ENCODE measurements around the gene FAM161A. TPM values are rescaled to one million over a fixed set of nuclear protein-coding genes. Genes with fewer than 3 reads are reported as not detected.

Gene FAM161A
- total RNA-seq, 1 experiment from 2014 or later, result 7.3 TPM

DNA sequence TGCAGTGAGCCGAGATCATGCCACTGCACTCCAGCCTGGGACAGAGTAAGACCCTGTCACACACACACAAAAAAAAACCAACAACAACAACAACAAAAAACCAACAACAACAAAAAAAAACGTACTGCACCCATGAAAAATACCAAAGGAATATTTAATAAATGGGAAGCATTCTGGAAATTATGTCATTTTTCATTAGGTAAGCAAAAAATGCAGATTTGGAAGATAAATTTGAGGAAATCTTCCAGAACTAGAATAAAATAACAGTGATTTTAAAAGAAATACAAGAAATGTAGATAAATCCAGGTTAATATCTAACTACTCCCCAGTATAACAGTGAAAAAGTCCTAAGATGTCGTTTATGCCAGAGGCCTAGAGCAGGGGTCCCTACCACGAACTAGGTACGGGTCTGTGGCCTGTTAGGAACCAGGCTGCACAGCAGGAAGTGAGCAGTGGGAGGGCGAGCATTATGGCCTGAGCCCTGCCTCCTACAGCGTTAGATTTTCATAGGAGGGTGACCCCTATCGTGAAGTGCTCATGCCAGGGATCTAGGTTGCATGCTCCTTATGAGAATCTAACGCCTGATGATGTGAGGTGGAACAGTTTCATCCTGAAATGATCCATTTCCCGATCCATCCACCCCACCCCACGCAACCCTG lies 21.5 kb downstream of the FAM161A start:
- ATAC-seq, result no peak
- no peaks in the 10 kb centered on the region for H3K4me1 ChIP-seq (ENCODE audit: control insufficient read depth in 1 of 2, insufficient read depth in 2 of 2, low read length in 2 of 2)
- no peak overlapping the region for H3K4me2 ChIP-seq (ENCODE audit: low read length)
- TF ChIP-seq SRF (IDR thresholded peaks at IDR 0.05; ENCODE audit: low read depth), result no peak
- no peak for TF ChIP-seq SIN3A (IDR thresholded peaks at IDR 0.05; ENCODE audit: low read depth)
- TF ChIP-seq, protein P1, sequence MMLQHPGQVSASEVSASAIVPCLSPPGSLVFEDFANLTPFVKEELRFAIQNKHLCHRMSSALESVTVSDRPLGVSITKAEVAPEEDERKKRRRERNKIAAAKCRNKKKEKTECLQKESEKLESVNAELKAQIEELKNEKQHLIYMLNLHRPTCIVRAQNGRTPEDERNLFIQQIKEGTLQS (IDR thresholded peaks at IDR 0.05), result no peak
- TF ChIP-seq POLR2A (IDR thresholded peaks at IDR 0.05; ENCODE audit: borderline replicate concordance, extremely low read depth, insufficient read depth, insufficient read length), result no peak
- TF ChIP-seq, protein P2, sequence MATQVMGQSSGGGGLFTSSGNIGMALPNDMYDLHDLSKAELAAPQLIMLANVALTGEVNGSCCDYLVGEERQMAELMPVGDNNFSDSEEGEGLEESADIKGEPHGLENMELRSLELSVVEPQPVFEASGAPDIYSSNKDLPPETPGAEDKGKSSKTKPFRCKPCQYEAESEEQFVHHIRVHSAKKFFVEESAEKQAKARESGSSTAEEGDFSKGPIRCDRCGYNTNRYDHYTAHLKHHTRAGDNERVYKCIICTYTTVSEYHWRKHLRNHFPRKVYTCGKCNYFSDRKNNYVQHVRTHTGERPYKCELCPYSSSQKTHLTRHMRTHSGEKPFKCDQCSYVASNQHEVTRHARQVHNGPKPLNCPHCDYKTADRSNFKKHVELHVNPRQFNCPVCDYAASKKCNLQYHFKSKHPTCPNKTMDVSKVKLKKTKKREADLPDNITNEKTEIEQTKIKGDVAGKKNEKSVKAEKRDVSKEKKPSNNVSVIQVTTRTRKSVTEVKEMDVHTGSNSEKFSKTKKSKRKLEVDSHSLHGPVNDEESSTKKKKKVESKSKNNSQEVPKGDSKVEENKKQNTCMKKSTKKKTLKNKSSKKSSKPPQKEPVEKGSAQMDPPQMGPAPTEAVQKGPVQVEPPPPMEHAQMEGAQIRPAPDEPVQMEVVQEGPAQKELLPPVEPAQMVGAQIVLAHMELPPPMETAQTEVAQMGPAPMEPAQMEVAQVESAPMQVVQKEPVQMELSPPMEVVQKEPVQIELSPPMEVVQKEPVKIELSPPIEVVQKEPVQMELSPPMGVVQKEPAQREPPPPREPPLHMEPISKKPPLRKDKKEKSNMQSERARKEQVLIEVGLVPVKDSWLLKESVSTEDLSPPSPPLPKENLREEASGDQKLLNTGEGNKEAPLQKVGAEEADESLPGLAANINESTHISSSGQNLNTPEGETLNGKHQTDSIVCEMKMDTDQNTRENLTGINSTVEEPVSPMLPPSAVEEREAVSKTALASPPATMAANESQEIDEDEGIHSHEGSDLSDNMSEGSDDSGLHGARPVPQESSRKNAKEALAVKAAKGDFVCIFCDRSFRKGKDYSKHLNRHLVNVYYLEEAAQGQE (IDR thresholded peaks at IDR 0.05; ENCODE audit: low read depth), result no peak
- TF ChIP-seq, protein P3, sequence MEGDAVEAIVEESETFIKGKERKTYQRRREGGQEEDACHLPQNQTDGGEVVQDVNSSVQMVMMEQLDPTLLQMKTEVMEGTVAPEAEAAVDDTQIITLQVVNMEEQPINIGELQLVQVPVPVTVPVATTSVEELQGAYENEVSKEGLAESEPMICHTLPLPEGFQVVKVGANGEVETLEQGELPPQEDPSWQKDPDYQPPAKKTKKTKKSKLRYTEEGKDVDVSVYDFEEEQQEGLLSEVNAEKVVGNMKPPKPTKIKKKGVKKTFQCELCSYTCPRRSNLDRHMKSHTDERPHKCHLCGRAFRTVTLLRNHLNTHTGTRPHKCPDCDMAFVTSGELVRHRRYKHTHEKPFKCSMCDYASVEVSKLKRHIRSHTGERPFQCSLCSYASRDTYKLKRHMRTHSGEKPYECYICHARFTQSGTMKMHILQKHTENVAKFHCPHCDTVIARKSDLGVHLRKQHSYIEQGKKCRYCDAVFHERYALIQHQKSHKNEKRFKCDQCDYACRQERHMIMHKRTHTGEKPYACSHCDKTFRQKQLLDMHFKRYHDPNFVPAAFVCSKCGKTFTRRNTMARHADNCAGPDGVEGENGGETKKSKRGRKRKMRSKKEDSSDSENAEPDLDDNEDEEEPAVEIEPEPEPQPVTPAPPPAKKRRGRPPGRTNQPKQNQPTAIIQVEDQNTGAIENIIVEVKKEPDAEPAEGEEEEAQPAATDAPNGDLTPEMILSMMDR (IDR thresholded peaks at IDR 0.05 in 2 of 3, conservative IDR thresholded peaks at IDR 0.05 in 1 of 3; ENCODE audit: borderline replicate concordance in 1 of 3, insufficient read depth in 1 of 3, low read depth in 2 of 3, low read length in 2 of 3), result no peak
- TF ChIP-seq EZH2phosphoT487 (IDR thresholded peaks at IDR 0.05; ENCODE audit: borderline replicate concordance), result no peak
- no peak for TF ChIP-seq ELF1 (IDR thresholded peaks at IDR 0.05; ENCODE audit: borderline replicate concordance, low read depth)
- TF ChIP-seq EGR1 (IDR thresholded peaks at IDR 0.05; ENCODE audit: low read depth), result no peak
- TF ChIP-seq SP1 (IDR thresholded peaks at IDR 0.05; ENCODE audit: low read depth), result no peak
- TF ChIP-seq FOSL1 (IDR thresholded peaks at IDR 0.05; ENCODE audit: low read depth), result no peak
- TF ChIP-seq YY1 (IDR thresholded peaks at IDR 0.05; ENCODE audit: extremely low read depth, insufficient replicate concordance, low read depth, low read length), result no peak
- TF ChIP-seq CEBPB (IDR thresholded peaks at IDR 0.05; ENCODE audit: low read depth), result no peak
- TF ChIP-seq POLR2AphosphoS5 (IDR thresholded peaks at IDR 0.05; ENCODE audit: low read depth, low read length), result no peak
- no peak for TF ChIP-seq ZNF274 (IDR thresholded peaks at IDR 0.05; ENCODE audit: low read depth, low read length)
- TF ChIP-seq, protein P4, sequence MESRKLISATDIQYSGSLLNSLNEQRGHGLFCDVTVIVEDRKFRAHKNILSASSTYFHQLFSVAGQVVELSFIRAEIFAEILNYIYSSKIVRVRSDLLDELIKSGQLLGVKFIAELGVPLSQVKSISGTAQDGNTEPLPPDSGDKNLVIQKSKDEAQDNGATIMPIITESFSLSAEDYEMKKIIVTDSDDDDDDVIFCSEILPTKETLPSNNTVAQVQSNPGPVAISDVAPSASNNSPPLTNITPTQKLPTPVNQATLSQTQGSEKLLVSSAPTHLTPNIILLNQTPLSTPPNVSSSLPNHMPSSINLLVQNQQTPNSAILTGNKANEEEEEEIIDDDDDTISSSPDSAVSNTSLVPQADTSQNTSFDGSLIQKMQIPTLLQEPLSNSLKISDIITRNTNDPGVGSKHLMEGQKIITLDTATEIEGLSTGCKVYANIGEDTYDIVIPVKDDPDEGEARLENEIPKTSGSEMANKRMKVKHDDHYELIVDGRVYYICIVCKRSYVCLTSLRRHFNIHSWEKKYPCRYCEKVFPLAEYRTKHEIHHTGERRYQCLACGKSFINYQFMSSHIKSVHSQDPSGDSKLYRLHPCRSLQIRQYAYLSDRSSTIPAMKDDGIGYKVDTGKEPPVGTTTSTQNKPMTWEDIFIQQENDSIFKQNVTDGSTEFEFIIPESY (IDR thresholded peaks at IDR 0.05; ENCODE audit: extremely low read depth, insufficient replicate concordance, low read length), result no peak
- TF ChIP-seq JUND (IDR thresholded peaks at IDR 0.05), result no peak
- no peak for TF ChIP-seq CBX3 (IDR thresholded peaks at IDR 0.05; ENCODE audit: low read depth)
- no peak for TF ChIP-seq RAD21 (IDR thresholded peaks at IDR 0.05; ENCODE audit: low read depth)
- no peak overlapping the region for H2AFZ ChIP-seq (ENCODE audit: low read depth, low read length, poor library complexity, severe bottlenecking)
- H3K36me3 ChIP-seq (ENCODE audit: control insufficient read depth in 1 of 2, insufficient read depth in 2 of 2, low read length in 2 of 2), result no peaks in the 10 kb centered on the region
- ChIA-PET POLR2A (no interaction called here), RAD21 (ENCODE audit: low non-redundant PET in 1 of 2, low total read pairs in 2 of 2, uncharacterized antibody in 2 of 2, unreplicated experiment in 2 of 2) (no interaction called here), CTCF (no interaction called here)
- no peaks in the 10 kb centered on the region for H3K27me3 ChIP-seq (ENCODE audit: insufficient read depth, low read length)
- no peaks in the 10 kb centered on the region for H3K79me2 ChIP-seq (ENCODE audit: insufficient read depth, low read length)
- intact Hi-C loops (cut with micrococcal nuclease), result no loop called here
- H3K9ac ChIP-seq (ENCODE audit: low read length), result no peak overlapping the region
- no peaks in the 10 kb centered on the region for H3K9me2 ChIP-seq (ENCODE audit: insufficient read depth)
- no peaks in the 10 kb centered on the region for H3K9me3 ChIP-seq (ENCODE audit: control insufficient read depth in 1 of 2, insufficient read depth in 1 of 2, low read depth in 1 of 2, low read length in 2 of 2)
- BruUV-seq (replicated peaks), result no TSS peak
- H3K27ac ChIP-seq (ENCODE audit: low read depth, low read length), result no peak overlapping the region
- no peaks in the 10 kb centered on the region for H4K20me1 ChIP-seq (ENCODE audit: insufficient read depth)
- no peak for DNase-seq (ENCODE audit: low read depth, low spot score)
- no peak overlapping the region for H3K4me3 ChIP-seq (replicated peaks in 1 of 2; ENCODE audit: low read depth in 1 of 2, low read length in 2 of 2)
